ENCODE measurements around the gene ZCRB1.

Gene ZCRB1

DNA sequence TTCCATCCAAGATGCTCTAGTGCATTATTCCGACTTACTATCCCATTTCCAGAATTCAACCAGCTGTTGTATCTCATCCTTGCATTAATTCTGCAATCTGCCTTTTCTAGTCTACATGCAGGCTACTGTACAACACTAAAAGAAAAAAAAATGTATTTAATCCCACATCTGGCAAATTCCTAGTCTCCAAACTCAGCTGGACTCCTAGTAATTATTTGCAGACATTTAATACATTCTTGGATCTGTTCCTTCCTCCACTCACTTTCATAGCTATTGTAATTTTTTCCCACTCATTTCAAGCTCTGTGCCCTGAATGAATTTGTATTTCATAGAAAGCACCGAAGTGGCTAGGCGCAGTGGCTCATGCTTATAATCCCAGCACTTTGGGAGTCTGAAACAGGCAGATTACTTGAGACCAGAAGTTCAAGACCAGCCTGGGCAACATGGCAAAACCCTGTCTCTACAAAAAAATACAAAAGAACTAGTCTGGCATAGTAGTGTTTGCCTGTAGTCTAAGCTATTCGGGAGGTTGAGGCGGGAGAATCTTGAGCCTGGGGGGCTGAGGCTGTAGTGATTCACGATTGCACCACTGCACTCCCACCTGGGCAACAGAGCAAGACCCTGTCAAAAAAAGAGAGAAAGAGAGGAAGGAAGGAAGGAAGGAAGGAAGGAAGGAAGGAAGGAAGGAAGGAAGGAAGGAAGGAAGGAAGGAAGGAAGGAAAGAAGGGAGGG lies 48.3 kb downstream of the ZCRB1 start:
- no peak for DNase-seq

GRCh38 chr12:42275499-42275898 lies 50.4 kb downstream of the ZCRB1 start:
- no peak for DNase-seq

DNA sequence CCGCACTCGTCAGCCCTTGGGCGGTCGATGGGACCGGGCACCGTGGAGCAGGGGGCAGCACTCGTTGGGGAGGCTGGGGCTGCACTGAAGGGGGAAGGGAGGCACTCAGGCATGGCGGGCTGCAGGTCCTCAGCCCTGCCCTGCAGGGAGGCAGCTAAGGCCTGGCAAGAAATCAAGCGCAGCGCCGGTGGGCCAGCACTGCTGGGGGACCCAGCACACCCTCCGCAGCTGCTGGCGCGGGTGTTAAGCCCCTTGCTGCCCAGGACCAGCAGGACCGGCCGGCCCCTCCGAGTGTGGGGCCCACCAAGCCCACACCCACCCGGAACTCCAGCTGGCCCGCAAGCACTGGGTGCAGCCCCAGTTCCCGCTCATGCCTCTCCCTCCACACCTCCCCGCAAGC lies 52.2 kb downstream of the ZCRB1 start:
- DNase-seq = no peak

DNA sequence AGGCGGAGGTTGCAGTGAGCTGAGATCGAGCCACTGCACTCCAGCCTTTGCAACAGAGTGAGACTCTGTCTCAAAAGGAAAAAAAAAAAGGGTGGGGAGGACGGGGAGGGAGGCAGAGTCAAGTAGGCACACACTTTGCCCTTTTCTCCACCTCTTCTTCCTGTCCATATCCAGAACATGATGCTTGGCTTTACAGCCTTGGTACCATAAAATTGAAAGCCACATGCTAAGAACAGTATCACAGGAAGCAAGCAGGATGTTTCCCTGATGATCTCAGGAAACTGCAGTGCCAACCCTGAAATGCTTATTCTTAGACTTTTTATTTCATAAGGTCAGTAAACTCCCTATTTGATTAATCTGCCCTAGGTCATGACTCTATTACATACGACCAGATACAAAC lies 55.3 kb downstream of the ZCRB1 start:
- no peak for DNase-seq

GRCh38 chr12:42267413-42268190 lies 58.3 kb downstream of the ZCRB1 start:
- no peak for DNase-seq

DNA sequence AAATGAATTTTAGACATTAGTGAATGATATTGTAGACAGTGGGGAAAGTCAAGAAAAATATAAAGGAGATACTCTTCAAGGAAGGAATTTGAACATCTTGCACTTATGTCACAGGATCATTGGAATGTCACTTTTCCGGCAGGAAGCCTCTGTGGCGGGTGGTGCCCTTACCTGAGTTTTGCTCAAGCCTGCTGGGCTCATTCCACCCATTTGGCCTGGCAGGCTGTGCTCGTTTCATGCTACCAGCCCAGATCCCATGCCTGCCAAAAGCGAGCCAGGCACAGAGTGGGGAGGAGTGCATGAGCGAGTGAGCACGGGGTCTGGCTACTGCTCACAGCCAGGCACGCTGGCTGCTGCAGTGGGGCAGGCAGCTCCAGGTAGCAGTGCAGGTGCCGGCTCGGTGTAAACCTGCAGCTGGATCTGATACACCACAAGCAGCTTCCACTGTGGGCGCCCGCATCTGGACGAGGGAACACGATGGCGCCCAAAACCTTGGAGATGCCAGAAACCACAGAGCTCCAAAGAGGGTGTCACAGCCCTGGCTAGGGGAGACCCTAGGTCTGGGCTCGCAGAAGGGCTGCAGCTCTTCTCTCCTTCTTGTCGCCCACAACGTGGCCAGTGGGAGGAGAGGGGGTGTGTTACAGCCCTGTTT lies 59.2 kb downstream of the ZCRB1 start:
- DNase-seq = no peak

DNA sequence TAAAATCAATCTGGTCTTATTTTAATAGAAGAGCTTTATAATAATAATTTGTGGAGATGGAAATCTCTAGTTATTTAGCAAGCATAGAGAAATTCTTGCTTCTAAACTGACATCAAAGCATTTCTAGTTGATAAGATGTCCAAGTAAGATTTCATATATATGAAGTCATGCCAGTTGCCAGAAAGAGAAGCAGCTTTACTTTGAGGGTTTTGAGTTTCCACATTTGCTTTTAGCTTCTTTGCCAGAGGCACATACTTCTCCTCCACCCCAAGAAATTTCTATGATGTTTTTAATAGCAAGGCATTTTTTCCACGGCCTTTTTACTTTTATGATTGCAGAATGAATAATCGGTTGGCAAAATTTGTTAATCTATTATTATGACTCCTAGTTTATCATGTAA lies 63.6 kb downstream of the ZCRB1 start:
- no peak for DNase-seq

Measured in CD4-positive, alpha-beta T cell treated with Interleukin-15 for 1 hour (primary cell).